ENCODE results near the gene RXFP2. TPM values are rescaled to one million over a fixed set of nuclear protein-coding genes. Genes with fewer than 3 reads are reported as not detected.

RXFP2 gene
- polyA plus RNA-seq, 1 of the 3 experiments (the other 2 are of a cell fraction), result not detected

GRCh38 chr13:31697290-31697689, 42.0 kb upstream of the RXFP2 start:
- H3K9me3 ChIP-seq, result no peaks in the 10 kb centered on the region
- POLR2A ChIA-PET, result no interaction called here
- H2AFZ ChIP-seq (ENCODE audit: low read depth), result no peak overlapping the region
- H3K4me1 ChIP-seq (ENCODE audit: control insufficient read depth in 1 of 2, insufficient read depth in 2 of 2, low read depth in 1 of 2, low read length in 1 of 2), result no peaks in the 10 kb centered on the region
- CTCF ChIA-PET, result interaction anchor here (0.6 to 1.4 kb wide), 3 partner anchors 14 to 1140 kb away, joined by 3 read pairs; no protein-coding TSS in a partner anchor
- H3K9me2 ChIP-seq, result no peaks in the 10 kb centered on the region
- no peak overlapping the region for H3K4me3 ChIP-seq (ENCODE audit: low read depth in 2 of 2, low read length in 1 of 2)
- no peak overlapping the region for H3K4me2 ChIP-seq
- H3K9ac ChIP-seq, result no peak overlapping the region
- 0% methylated on average over 1 of the region's 1 CpG for WGBS (ENCODE audit: low lambda C conversion rate)
- no peaks in the 10 kb centered on the region for H3K27me3 ChIP-seq (ENCODE audit: insufficient read depth)
- H3K79me2 ChIP-seq (ENCODE audit: insufficient read depth), result no peaks in the 10 kb centered on the region
- H4K20me1 ChIP-seq (ENCODE audit: insufficient read depth), result no peaks in the 10 kb centered on the region
- no peak for DNase-seq
- no peaks in the 10 kb centered on the region for H3K36me3 ChIP-seq (replicated peaks in 1 of 2; ENCODE audit: control insufficient read depth in 1 of 2, insufficient read depth in 2 of 2, low read length in 1 of 2)
- H3F3A ChIP-seq (replicated peaks; ENCODE audit: insufficient read depth), result peaks cover 13% of the 10 kb centered on the region
- H3K27ac ChIP-seq (ENCODE audit: low read depth in 2 of 2, low read length in 1 of 2), result peak overlapping the region in 1 of 2 experiments; percentile 58; a peak in 1 of 4 replicates
- TF ChIP-seq FOXJ3 (CRISPR knock-in tag; IDR thresholded peaks at IDR 0.05) (no peak), RCOR1 (IDR thresholded peaks at IDR 0.05; ENCODE audit: low read length) (no peak), GATA2 (CRISPR knock-in tag; IDR thresholded peaks at IDR 0.05) (no peak), CTCF (IDR thresholded peaks at IDR 0.05) (no peak), MAX (IDR thresholded peaks at IDR 0.05; ENCODE audit: low read depth) (no peak), USF1 (IDR thresholded peaks at IDR 0.05; ENCODE audit: borderline replicate concordance, low read depth) (no peak), JUND (IDR thresholded peaks at IDR 0.05) (peak; percentile 87), RAD21 (IDR thresholded peaks at IDR 0.05; ENCODE audit: low read length) (no peak), EZH2phosphoT487 (IDR thresholded peaks at IDR 0.05; ENCODE audit: borderline replicate concordance, low read depth) (no peak), CHD2 (IDR thresholded peaks at IDR 0.05; ENCODE audit: low read length, partially characterized antibody) (no peak), MXI1 (IDR thresholded peaks at IDR 0.05; ENCODE audit: low read depth, low read length) (no peak), ZBTB33 (IDR thresholded peaks at IDR 0.05; ENCODE audit: borderline replicate concordance, low read depth) (no peak), REST (IDR thresholded peaks at IDR 0.05; ENCODE audit: low read depth, low read length) (no peak), SMC3 (IDR thresholded peaks at IDR 0.05; ENCODE audit: low read depth, low read length) (no peak), NRF1 (IDR thresholded peaks at IDR 0.05; ENCODE audit: low read depth, low read length) (no peak), TAF1 (IDR thresholded peaks at IDR 0.05; ENCODE audit: borderline replicate concordance, low read depth, low read length) (no peak), RXRA (IDR thresholded peaks at IDR 0.05; ENCODE audit: borderline replicate concordance, low read depth) (no peak), IRF3 (IDR thresholded peaks at IDR 0.05; ENCODE audit: low read depth, low read length) (no peak), ELF1 (IDR thresholded peaks at IDR 0.05) (no peak), POLR2AphosphoS5 (IDR thresholded peaks at IDR 0.05; ENCODE audit: low read depth, low read length) (0 out of 2 replicates have a peak, but pooled peaks have one; percentile 22), EP300 (IDR thresholded peaks at IDR 0.05; ENCODE audit: borderline replicate concordance in 1 of 2, low read depth in 1 of 2, low read length in 1 of 2) (peak; percentile 23 to 53; a peak in 3 of 4 replicates), MEF2A (IDR thresholded peaks at IDR 0.05; ENCODE audit: borderline replicate concordance, low read depth) (no peak), SIN3A (IDR thresholded peaks at IDR 0.05; ENCODE audit: borderline replicate concordance, low read depth, low read length) (no peak), TEAD4 (IDR thresholded peaks at IDR 0.05; ENCODE audit: borderline replicate concordance, insufficient read depth) (no peak), FOXM1 (IDR thresholded peaks at IDR 0.05; ENCODE audit: low read depth) (0 out of 2 replicates have a peak, but pooled peaks have one; percentile 37)

Measured in SK-N-SH (cell line).